Measurements from ENCODE around the gene DOK3. TPM values are rescaled to one million over a fixed set of nuclear protein-coding genes. Genes with fewer than 3 reads are reported as not detected.

Gene DOK3
- polyA plus RNA-seq, 3 donors = 62.8 to 196 (median 98.3) TPM

DNA sequence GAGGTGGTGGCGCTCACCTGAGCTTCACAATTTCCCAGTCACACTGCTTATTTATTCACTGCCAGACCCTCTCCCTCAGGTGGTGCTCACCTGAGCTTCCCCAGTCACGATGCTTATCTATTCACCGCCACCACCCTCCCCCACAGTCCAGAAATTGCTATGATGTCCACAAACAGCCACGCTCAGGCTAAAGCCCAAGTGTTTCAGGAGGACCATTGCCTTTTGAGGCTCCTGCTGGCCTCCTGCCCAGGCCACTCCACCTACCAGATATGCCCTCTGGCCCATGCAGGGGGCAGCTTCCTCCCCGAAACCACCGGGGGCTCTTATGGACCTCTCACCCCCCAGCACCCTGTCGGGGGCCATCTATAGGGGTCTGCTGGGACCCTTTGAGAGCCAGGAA is 16.8 kb downstream of the DOK3 start:
- Histone ChIP-seq H3K4me1 (ENCODE audit: control insufficient read depth in 1 of 2, insufficient read depth in 2 of 2, low read length in 2 of 2) (peaks cover 57 to 64% of the 10 kb centered on the region in 2 donors), H3K27me3 (ENCODE audit: control insufficient read depth in 2 of 2, insufficient read depth in 2 of 2, low read length in 2 of 2) (no peaks in the 10 kb centered on the region), H3K4me2 (replicated peaks; ENCODE audit: extremely low read depth, low read length, poor library complexity, severe bottlenecking) (no peak overlapping the region), H3K27ac (ENCODE audit: low read depth in 1 of 2, low read length in 2 of 2) (peak overlapping the region; percentile 96 to 98), H4K20me1 (ENCODE audit: insufficient read depth, low read length) (peaks cover 29% of the 10 kb centered on the region), H3K9ac (ENCODE audit: insufficient read depth, low read length, poor library complexity, severe bottlenecking) (peak overlapping the region; percentile 81), H3K79me2 (ENCODE audit: insufficient read depth, low read length) (peaks cover 34% of the 10 kb centered on the region), H3K4me3 (replicated peaks in 1 of 3; ENCODE audit: low read depth in 2 of 3, low read length in 3 of 3) (no peak overlapping the region), H3K9me3 (replicated peaks in 1 of 2; ENCODE audit: control insufficient read depth in 1 of 2, insufficient read depth in 1 of 2, low read length in 2 of 2) (no peaks in the 10 kb centered on the region), H3K36me3 (replicated peaks in 1 of 2; ENCODE audit: control insufficient read depth in 1 of 2, insufficient read depth in 2 of 2, low read length in 2 of 2) (peaks cover 32 to 47% of the 10 kb centered on the region in 2 donors), H2AFZ (ENCODE audit: insufficient read depth, low read depth, low read length, poor library complexity, severe bottlenecking) (no peak overlapping the region)
- intact Hi-C loops (cut with micrococcal nuclease) = loop anchor here in 1 of 2 donors (10.0 kb wide), 1 partner anchor 52 kb away; no protein-coding TSS in a partner anchor
- peak overlapping the region; percentile 97 to 99 (median 98) for H3K27ac Mint-ChIP-seq
- no peak for DNase-seq
- peaks cover 0 to 7% (median 4%) of the 10 kb centered on the region in 3 donors for H3K27me3 Mint-ChIP-seq (ENCODE audit: low read depth in 3 of 3)
- H3K9me3 Mint-ChIP-seq = peaks cover 0 to 2% (median 0%) of the 10 kb centered on the region in 7 donors
- TF ChIP-seq, protein P1, sequence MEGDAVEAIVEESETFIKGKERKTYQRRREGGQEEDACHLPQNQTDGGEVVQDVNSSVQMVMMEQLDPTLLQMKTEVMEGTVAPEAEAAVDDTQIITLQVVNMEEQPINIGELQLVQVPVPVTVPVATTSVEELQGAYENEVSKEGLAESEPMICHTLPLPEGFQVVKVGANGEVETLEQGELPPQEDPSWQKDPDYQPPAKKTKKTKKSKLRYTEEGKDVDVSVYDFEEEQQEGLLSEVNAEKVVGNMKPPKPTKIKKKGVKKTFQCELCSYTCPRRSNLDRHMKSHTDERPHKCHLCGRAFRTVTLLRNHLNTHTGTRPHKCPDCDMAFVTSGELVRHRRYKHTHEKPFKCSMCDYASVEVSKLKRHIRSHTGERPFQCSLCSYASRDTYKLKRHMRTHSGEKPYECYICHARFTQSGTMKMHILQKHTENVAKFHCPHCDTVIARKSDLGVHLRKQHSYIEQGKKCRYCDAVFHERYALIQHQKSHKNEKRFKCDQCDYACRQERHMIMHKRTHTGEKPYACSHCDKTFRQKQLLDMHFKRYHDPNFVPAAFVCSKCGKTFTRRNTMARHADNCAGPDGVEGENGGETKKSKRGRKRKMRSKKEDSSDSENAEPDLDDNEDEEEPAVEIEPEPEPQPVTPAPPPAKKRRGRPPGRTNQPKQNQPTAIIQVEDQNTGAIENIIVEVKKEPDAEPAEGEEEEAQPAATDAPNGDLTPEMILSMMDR (IDR thresholded peaks at IDR 0.05) = no peak
- WGBS (ENCODE audit: insufficient coverage) = 94% methylated on average over 7 of the region's 7 CpGs
- peaks cover 53% of the 10 kb centered on the region for H3K4me1 Mint-ChIP-seq
- H3K36me3 Mint-ChIP-seq = peaks cover 44 to 57% of the 10 kb centered on the region in 2 donors
- H3K4me3 Mint-ChIP-seq = peak overlapping the region in 1 of 2 donors; percentile 41

DNA sequence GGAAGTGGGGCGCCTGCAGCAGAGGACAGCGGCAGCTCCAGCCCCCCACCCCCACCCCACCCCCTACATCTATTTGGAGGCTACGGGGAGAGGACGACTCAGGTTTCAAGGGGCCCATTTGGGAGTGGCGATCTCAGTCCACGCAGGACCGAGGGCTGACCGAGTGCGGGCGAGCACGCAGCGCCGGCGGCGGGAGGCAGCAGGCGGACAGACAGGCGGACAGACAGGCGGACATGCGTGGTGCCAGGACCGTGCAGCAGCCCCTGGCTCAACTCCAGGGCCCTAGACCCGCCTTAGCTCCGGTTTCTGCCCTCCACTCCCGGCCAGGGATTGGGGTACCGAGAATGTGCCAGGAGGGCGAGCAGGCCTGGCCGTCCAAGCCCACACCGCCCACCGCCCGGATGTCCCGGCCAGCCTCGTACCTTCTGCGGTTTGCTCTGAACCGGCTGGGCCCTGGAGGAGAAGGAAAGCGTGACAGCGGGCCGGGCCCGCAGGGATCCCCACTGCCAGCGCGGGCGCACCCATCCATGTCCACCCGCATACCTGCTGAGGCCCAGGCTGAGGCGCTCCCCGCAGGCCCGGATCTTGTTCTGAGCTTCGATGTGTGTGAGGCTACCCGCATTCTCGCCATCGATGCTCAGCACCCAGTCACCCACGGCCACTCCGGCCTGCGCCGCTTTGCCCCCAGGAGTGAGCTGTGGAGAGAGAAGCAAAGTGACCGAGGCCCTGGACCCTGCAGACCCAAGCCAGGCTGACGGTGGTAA is 17.5 kb downstream of the DOK3 start:
- 97% methylated on average over 48 of the region's 54 CpGs for WGBS (ENCODE audit: insufficient coverage)
- Mint-ChIP-seq H3K36me3 (peaks cover 51 to 64% of the 10 kb centered on the region in 2 donors), H3K9me3 (peaks cover 0 to 2% (median 0%) of the 10 kb centered on the region in 7 donors), H3K4me3 (no peak overlapping the region), H3K27ac (peak overlapping the region in 6 of 7 donors; percentile 69 to 99 (median 98)), H3K27me3 (ENCODE audit: low read depth in 3 of 3) (peaks cover 2 to 6% (median 4%) of the 10 kb centered on the region in 3 donors), H3K4me1 (peaks cover 51% of the 10 kb centered on the region)
- Histone ChIP-seq H3K4me1 (ENCODE audit: control insufficient read depth in 1 of 2, insufficient read depth in 2 of 2, low read length in 2 of 2) (peaks cover 55 to 62% of the 10 kb centered on the region in 2 donors), H3K9ac (ENCODE audit: insufficient read depth, low read length, poor library complexity, severe bottlenecking) (no peak overlapping the region), H3K79me2 (ENCODE audit: insufficient read depth, low read length) (peaks cover 32% of the 10 kb centered on the region), H3K27ac (ENCODE audit: low read depth in 1 of 2, low read length in 2 of 2) (peak overlapping the region in 1 of 2 donors; percentile 98), H4K20me1 (ENCODE audit: insufficient read depth, low read length) (peaks cover 35% of the 10 kb centered on the region), H3K27me3 (ENCODE audit: control insufficient read depth in 2 of 2, insufficient read depth in 2 of 2, low read length in 2 of 2) (no peaks in the 10 kb centered on the region), H3K4me2 (replicated peaks; ENCODE audit: extremely low read depth, low read length, poor library complexity, severe bottlenecking) (no peak overlapping the region), H3K36me3 (replicated peaks in 1 of 2; ENCODE audit: control insufficient read depth in 1 of 2, insufficient read depth in 2 of 2, low read length in 2 of 2) (peaks cover 38 to 54% of the 10 kb centered on the region in 2 donors), H3K4me3 (replicated peaks in 1 of 3; ENCODE audit: low read depth in 2 of 3, low read length in 3 of 3) (no peak overlapping the region), H3K9me3 (replicated peaks in 1 of 2; ENCODE audit: control insufficient read depth in 1 of 2, insufficient read depth in 1 of 2, low read length in 2 of 2) (no peaks in the 10 kb centered on the region), H2AFZ (ENCODE audit: insufficient read depth, low read depth, low read length, poor library complexity, severe bottlenecking) (no peak overlapping the region)
- TF ChIP-seq, protein P1 (IDR thresholded peaks at IDR 0.05) = no peak
- intact Hi-C loops (cut with micrococcal nuclease) = loop anchor here in 1 of 2 donors (10.0 kb wide), 1 partner anchor 53 kb away; no protein-coding TSS in a partner anchor
- DNase-seq = no peak

Measured in CD14-positive monocyte (primary cell).